HL-60 (cell line): ENCODE data around the gene RAB15.

Experiments
- CTCF ChIP-seq: IDR thresholded peaks from one replicate; pipeline ENCODE4 v1.5.1; 2011; ENCODE audit warnings: low read length, control low read depth, inconsistent platforms; ENCODE audit not compliant: insufficient read depth
- GABPA ChIP-seq: IDR thresholded peaks from 2 replicates; pipeline ENCODE4 v1.6.1; 2012; ENCODE audit warnings: low read depth

DNA sequence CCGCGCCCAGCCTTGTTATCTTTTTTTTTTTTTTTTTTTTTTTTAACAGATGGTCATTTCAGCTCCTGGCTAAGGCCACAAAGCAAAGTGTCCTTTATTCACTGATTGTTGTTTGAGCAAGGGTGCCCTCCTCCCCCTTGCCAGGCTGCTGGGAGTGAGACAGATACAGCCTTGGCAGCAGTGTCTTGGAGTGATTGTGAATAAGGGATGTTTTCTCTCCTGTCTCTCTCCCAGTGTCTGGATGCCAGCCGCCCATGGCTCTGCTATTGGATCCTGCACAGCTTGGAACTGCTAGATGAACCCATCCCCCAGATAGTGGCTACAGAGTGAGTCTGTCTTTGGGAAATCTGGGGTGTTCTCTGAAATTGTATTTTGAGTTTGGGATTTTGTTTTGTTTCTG, 43.3 kb upstream of the RAB15 start:
- TF ChIP-seq GABPA (no peak), CTCF (no peak)
